HG02678 (cell line): ENCODE measurements around the gene MRPL4.
"Not testable (repeated sequence)": the region's sequence is repeated elsewhere in the genome, so short reads cannot be mapped to it uniquely, and the experiment has no call there.

Experiments used
- ATAC-seq: cut with Tn5 transposase; IDR thresholded peaks from one replicate; pipeline ENCODE4 v1.9.1; 2021; ENCODE audit warnings: mild to moderate bottlenecking, moderate library complexity; ENCODE audit not compliant: unreplicated experiment

Gene MRPL4

GRCh38 chr19:10228920-10229319 lies 23.1 kb upstream of the MRPL4 start:
- no peak for ATAC-seq

GRCh38 chr19:10230173-10230860 lies 21.7 kb upstream of the MRPL4 start:
- ATAC-seq, result no peak

- ATAC-seq, result peak; percentile 50
Observed at GRCh38 chr19:10230861-10231611, 21.0 kb upstream of the MRPL4 start, which contains the start of gene S1PR2. TSS of gene S1PR2 (minus strand) at chr19:10231331. CDS start at chr19:10224905, 6,426 bp downstream.

- no peak for ATAC-seq
Observed at GRCh38 chr19:10231612-10232228, 20.3 kb upstream of the MRPL4 start.

GRCh38 chr19:10233946-10234345 lies 18.1 kb upstream of the MRPL4 start:
- no peak for ATAC-seq

- no peak for ATAC-seq
Observed at GRCh38 chr19:10235003-10235402, 17.0 kb upstream of the MRPL4 start.

GRCh38 chr19:10235409-10235808 lies 16.6 kb upstream of the MRPL4 start:
- not testable (repeated sequence) for ATAC-seq

- ATAC-seq, result no peak
Observed at GRCh38 chr19:10237702-10238101, 14.3 kb upstream of the MRPL4 start.

- ATAC-seq, result no peak
Observed at GRCh38 chr19:10238172-10238783, 13.7 kb upstream of the MRPL4 start.

- not testable (repeated sequence) for ATAC-seq
Observed at GRCh38 chr19:10241826-10242449, 10.1 kb upstream of the MRPL4 start.

- ATAC-seq, result no peak
Observed at GRCh38 chr19:10243606-10244005, 8.4 kb upstream of the MRPL4 start.

GRCh38 chr19:10245189-10245939 lies 6.7 kb upstream of the MRPL4 start:
- ATAC-seq, result no peak

GRCh38 chr19:10246511-10246910 lies 5.5 kb upstream of the MRPL4 start:
- ATAC-seq, result no peak

GRCh38 chr19:10252707-10253106 lies 693 bp downstream of the MRPL4 start:
- no peak for ATAC-seq

GRCh38 chr19:10254244-10254643 lies 2.2 kb downstream of the MRPL4 start:
- ATAC-seq, result no peak

- no peak for ATAC-seq
Observed at GRCh38 chr19:10255358-10255757, 3.3 kb downstream of the MRPL4 start.

- no peak for ATAC-seq
Observed at GRCh38 chr19:10256551-10256950, 4.5 kb downstream of the MRPL4 start.

- no peak for ATAC-seq
Observed at GRCh38 chr19:10256970-10257615, 5.1 kb downstream of the MRPL4 start.

GRCh38 chr19:10258080-10258710 lies 6.2 kb downstream of the MRPL4 start:
- ATAC-seq, result no peak
